ENCODE data around the gene WASHC2A.
"Not testable (repeated sequence)": the region's sequence is repeated elsewhere in the genome, so short reads cannot be mapped to it uniquely, and the experiment has no call there.

Gene WASHC2A

GRCh38 chr10:50067546-50068351 lies at the start of gene WASHC2A:
Gene WASHC2A (plus strand): TSS chr10:50067954. CDS start chr10:50068006, 52 bp downstream.
- DNase-seq (ENCODE audit: low spot score), result peak; percentile 87

GRCh38 chr10:50019279-50019678 lies 48.5 kb upstream of the WASHC2A start:
- not testable (repeated sequence) for DNase-seq (ENCODE audit: low spot score)

- not testable (repeated sequence) for DNase-seq (ENCODE audit: low spot score)
Observed at GRCh38 chr10:50020451-50021024, 47.2 kb upstream of the WASHC2A start.

- no peak for DNase-seq (ENCODE audit: low spot score)
Observed at GRCh38 chr10:50021646-50022045, 46.1 kb upstream of the WASHC2A start.

GRCh38 chr10:50024716-50025383 lies 42.9 kb upstream of the WASHC2A start:
- DNase-seq (ENCODE audit: low spot score), result not testable (repeated sequence)

- DNase-seq (ENCODE audit: low spot score), result no peak
Observed at GRCh38 chr10:50025627-50026026, 42.1 kb upstream of the WASHC2A start.

GRCh38 chr10:50027195-50027594 lies 40.6 kb upstream of the WASHC2A start:
- DNase-seq (ENCODE audit: low spot score), result no peak

GRCh38 chr10:50033481-50033880 lies 34.3 kb upstream of the WASHC2A start:
- no peak for DNase-seq (ENCODE audit: low spot score)

GRCh38 chr10:50035337-50035736 lies 32.4 kb upstream of the WASHC2A start:
- not testable (repeated sequence) for DNase-seq (ENCODE audit: low spot score)

- no peak for DNase-seq (ENCODE audit: low spot score)
Observed at GRCh38 chr10:50044941-50045664, 22.7 kb upstream of the WASHC2A start.

- DNase-seq (ENCODE audit: low spot score), result not testable (repeated sequence)
Observed at GRCh38 chr10:50046457-50046856, 21.3 kb upstream of the WASHC2A start.

GRCh38 chr10:50047594-50047993 lies 20.2 kb upstream of the WASHC2A start:
- not testable (repeated sequence) for DNase-seq (ENCODE audit: low spot score)

- not testable (repeated sequence) for DNase-seq (ENCODE audit: low spot score)
Observed at GRCh38 chr10:50051995-50052660, 15.6 kb upstream of the WASHC2A start.

- not testable (repeated sequence) for DNase-seq (ENCODE audit: low spot score)
Observed at GRCh38 chr10:50052778-50053376, 14.9 kb upstream of the WASHC2A start.

GRCh38 chr10:50055494-50056292 lies 12.1 kb upstream of the WASHC2A start:
- DNase-seq (ENCODE audit: low spot score), result not testable (repeated sequence)

GRCh38 chr10:50056654-50057053 lies 11.1 kb upstream of the WASHC2A start:
- DNase-seq (ENCODE audit: low spot score), result not testable (repeated sequence)

- not testable (repeated sequence) for DNase-seq (ENCODE audit: low spot score)
Observed at GRCh38 chr10:50058727-50059126, 9.0 kb upstream of the WASHC2A start.

- not testable (repeated sequence) for DNase-seq (ENCODE audit: low spot score)
Observed at GRCh38 chr10:50059946-50060345, 7.8 kb upstream of the WASHC2A start.

GRCh38 chr10:50061548-50061947 lies 6.2 kb upstream of the WASHC2A start:
- not testable (repeated sequence) for DNase-seq (ENCODE audit: low spot score)

- no peak for DNase-seq (ENCODE audit: low spot score)
Observed at GRCh38 chr10:50063100-50063499, 4.7 kb upstream of the WASHC2A start.
